WTC11 (cell line): Measurements from ENCODE around the gene VSIG10L2.

Experiments used
- ATF6 ChIP-seq: sonication (generic); formaldehyde crosslinking; IDR thresholded peaks from 2 replicates; pipeline ENCODE4 v1.8.1; 2023; ENCODE audit warnings: mild to moderate bottlenecking, missing genetic modification reagents
- NFE2L1 ChIP-seq: sonication (generic); formaldehyde crosslinking; IDR thresholded peaks from 2 replicates; pipeline ENCODE4 v1.8.1; 2023; ENCODE audit warnings: missing genetic modification reagents
- TF ChIP-seq, protein P1 (sequence below): fragments of 200-600 bp; IDR thresholded peaks from 2 replicates; pipeline ENCODE4 v1.8.0; 2022; ENCODE audit warnings: antibody characterized with exemption

DNA sequence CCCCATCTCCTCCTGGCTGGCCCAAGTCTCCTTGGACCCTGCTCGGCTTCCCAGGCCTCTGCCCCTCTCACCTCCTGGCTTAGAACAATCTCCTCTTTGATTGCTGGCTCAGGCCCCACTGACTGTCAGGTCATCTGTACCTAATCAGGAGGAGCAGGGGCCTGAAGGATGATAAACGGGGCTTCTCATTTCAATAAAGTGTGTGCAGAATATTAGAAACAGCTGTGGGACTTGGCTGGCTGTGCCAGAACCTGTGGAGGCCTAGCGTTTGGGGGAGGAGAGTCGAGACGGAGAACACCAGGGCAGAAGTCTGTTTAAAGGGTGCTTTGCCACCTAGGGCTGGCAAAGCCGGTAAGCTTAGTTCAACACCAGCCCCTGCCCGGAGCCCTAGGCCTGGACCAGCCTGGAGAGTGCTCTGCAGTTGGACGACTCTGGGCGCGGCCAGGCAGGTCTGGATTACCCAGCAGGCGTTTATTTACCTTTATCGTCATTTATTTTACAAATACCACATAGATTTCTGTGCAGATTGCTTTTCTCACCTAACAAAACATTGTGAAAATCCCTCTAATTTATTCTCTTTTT, 10.1 kb upstream of the VSIG10L2 start:
- TF ChIP-seq, protein P1, sequence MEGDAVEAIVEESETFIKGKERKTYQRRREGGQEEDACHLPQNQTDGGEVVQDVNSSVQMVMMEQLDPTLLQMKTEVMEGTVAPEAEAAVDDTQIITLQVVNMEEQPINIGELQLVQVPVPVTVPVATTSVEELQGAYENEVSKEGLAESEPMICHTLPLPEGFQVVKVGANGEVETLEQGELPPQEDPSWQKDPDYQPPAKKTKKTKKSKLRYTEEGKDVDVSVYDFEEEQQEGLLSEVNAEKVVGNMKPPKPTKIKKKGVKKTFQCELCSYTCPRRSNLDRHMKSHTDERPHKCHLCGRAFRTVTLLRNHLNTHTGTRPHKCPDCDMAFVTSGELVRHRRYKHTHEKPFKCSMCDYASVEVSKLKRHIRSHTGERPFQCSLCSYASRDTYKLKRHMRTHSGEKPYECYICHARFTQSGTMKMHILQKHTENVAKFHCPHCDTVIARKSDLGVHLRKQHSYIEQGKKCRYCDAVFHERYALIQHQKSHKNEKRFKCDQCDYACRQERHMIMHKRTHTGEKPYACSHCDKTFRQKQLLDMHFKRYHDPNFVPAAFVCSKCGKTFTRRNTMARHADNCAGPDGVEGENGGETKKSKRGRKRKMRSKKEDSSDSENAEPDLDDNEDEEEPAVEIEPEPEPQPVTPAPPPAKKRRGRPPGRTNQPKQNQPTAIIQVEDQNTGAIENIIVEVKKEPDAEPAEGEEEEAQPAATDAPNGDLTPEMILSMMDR, result no peak
- TF ChIP-seq NFE2L1 (no peak), ATF6 (no peak)
